GM18502 (cell line): Measurements from ENCODE around the gene SLX4.
"Not testable (repeated sequence)": the region's sequence is repeated elsewhere in the genome, so short reads cannot be mapped to it uniquely, and the experiment has no call there.

Experiments used
- ATAC-seq: cut with Tn5 transposase; IDR thresholded peaks from one replicate; pipeline ENCODE4 v1.9.1; 2021; ENCODE audit warnings: mild to moderate bottlenecking; ENCODE audit not compliant: unreplicated experiment, poor library complexity

SLX4 gene

GRCh38 chr16:3611146-3611975 is at the start of gene SLX4:
SLX4 (minus strand) TSS chr16:3611606; CDS start chr16:3608964, 2,642 bp downstream.
- ATAC-seq = peak; percentile 83

GRCh38 chr16:3659251-3659650 is 47.8 kb upstream of the SLX4 start:
- no peak for ATAC-seq

GRCh38 chr16:3656491-3657468 is 45.4 kb upstream of the SLX4 start:
- ATAC-seq = no peak

- ATAC-seq = not testable (repeated sequence)
Measured at GRCh38 chr16:3656160-3656490, 44.7 kb upstream of the SLX4 start.

GRCh38 chr16:3655396-3656159 is 44.2 kb upstream of the SLX4 start:
- ATAC-seq = no peak

GRCh38 chr16:3655030-3655395 is 43.6 kb upstream of the SLX4 start:
- no peak for ATAC-seq

GRCh38 chr16:3654249-3654991 is 43.0 kb upstream of the SLX4 start, which contains the start of gene DNASE1:
DNASE1 (plus strand) TSS chr16:3654691; CDS start chr16:3655374, 683 bp downstream.
- ATAC-seq = no peak

- no peak for ATAC-seq
Measured at GRCh38 chr16:3652373-3653195, 41.2 kb upstream of the SLX4 start.

GRCh38 chr16:3651461-3652372 is 40.3 kb upstream of the SLX4 start:
- ATAC-seq = no peak

GRCh38 chr16:3650631-3651265 is 39.3 kb upstream of the SLX4 start:
- no peak for ATAC-seq

GRCh38 chr16:3646348-3646920 is 35.0 kb upstream of the SLX4 start:
- ATAC-seq = no peak

GRCh38 chr16:3645504-3646347 is 34.3 kb upstream of the SLX4 start:
- ATAC-seq = no peak

GRCh38 chr16:3645108-3645503 is 33.7 kb upstream of the SLX4 start:
- ATAC-seq = no peak

GRCh38 chr16:3643095-3643730 is 31.8 kb upstream of the SLX4 start:
- no peak for ATAC-seq

- ATAC-seq = no peak
Measured at GRCh38 chr16:3642397-3643094, 31.1 kb upstream of the SLX4 start.
